Aorta (tissue), 5 donors: Measurements from ENCODE around the gene NTNG2. TPM values are rescaled to one million over a fixed set of nuclear protein-coding genes. Genes with fewer than 3 reads are reported as not detected.

Experiments
- ATAC-seq: fragments of 200-7000 bp; cut with Tn5 transposase; one replicate; pipeline ENCODE4 v1.9.1; 2022; ENCODE audit warnings: moderate library complexity; ENCODE audit not compliant: low FRiP score
- DNase-seq, 2 donors: peaks; one replicate each; pipeline ENCODE4 v3.0.0-alpha.2; 2020
- H3K27ac ChIP-seq, 2 donors: one replicate each; pipeline ENCODE4 v1.5.1; 2013; ENCODE audit warnings: low read length in 2 of 2, mild to moderate bottlenecking in 2 of 2, moderate library complexity in 2 of 2, control low read depth in 1 of 2, inconsistent platforms in 1 of 2, low read depth in 1 of 2
- H3K27me3 ChIP-seq, 2 donors: one replicate each; pipeline ENCODE4 v1.6.1; 2013; ENCODE audit warnings: control low read depth in 1 of 2, low read length in 1 of 2, mild to moderate bottlenecking in 1 of 2, moderate library complexity in 1 of 2; ENCODE audit not compliant: insufficient read depth in 2 of 2, control insufficient read depth in 1 of 2
- H3K36me3 ChIP-seq, 2 donors: one replicate each; pipeline ENCODE4 v1.6.1; 2013; ENCODE audit warnings: control low read depth in 1 of 2, low read length in 1 of 2, mild to moderate bottlenecking in 1 of 2; ENCODE audit not compliant: insufficient read depth in 2 of 2, control insufficient read depth in 1 of 2
- H3K4me1 ChIP-seq, 2 donors: one replicate each; pipeline ENCODE4 v1.6.1; 2013; ENCODE audit warnings: low read length in 2 of 2, control low read depth in 1 of 2, mild to moderate bottlenecking in 1 of 2, moderate library complexity in 1 of 2; ENCODE audit not compliant: insufficient read depth in 2 of 2, control insufficient read depth in 1 of 2
- H3K4me3 ChIP-seq, 2 donors: one replicate each; pipeline ENCODE4 v1.5.1; 2013; ENCODE audit warnings: low read length in 2 of 2, control low read depth in 1 of 2, mild to moderate bottlenecking in 1 of 2
- H3K9me3 ChIP-seq: one replicate; pipeline ENCODE4 v1.6.1; 2013; ENCODE audit warnings: mild to moderate bottlenecking, low read length; ENCODE audit not compliant: control insufficient read depth
- WGBS, 2 donors: extraction: QIAGEN DNeasy Blood & Tissue Kit; methylation state at CpG; one replicate each; pipeline ENCODE4 v1.1.7; 2013; 5-methylcytosine and 5-hydroxymethylcytosine counted together
- intact Hi-C, 2 donors: fragments of 100-400 bp; cut with DNase I; formaldehyde crosslinking; loops; one replicate each; pipeline versions ENCODE4 v1.14.2 to v1.15.0; 2022
- polyA plus RNA-seq, 2 donors: library from polyadenylated mRNA; stranded (reverse); fragments of 200-250 nt; gene quantifications; one replicate each; pipeline ENCODE4 v1.2.3, GENCODE V29; 2013
- total RNA-seq, 2 donors: library from RNA; stranded (reverse); fragmentation: NEBNext Ultra II Directional; extraction: Animal tissue kit (Norgen Biotek cat#: 25700); gene quantifications; one replicate each; pipeline ENCODE4 v1.2.1, GENCODE V29; 2021
- donor health status: healthy with polysubstance abuse.
- donor health status: Bipolar disorder and iron deficiency.
- donor health status: DM: no; HTN: no; CAD: no.
- donor health status: DM: no; HTN: no; CAD: no.
- donor health status: DM: yes; HTN: yes; CAD: no.

The NTNG2 gene
- total and polyA plus RNA-seq, 4 donors = 0.25 to 5.3 (median 1.1) TPM

DNA sequence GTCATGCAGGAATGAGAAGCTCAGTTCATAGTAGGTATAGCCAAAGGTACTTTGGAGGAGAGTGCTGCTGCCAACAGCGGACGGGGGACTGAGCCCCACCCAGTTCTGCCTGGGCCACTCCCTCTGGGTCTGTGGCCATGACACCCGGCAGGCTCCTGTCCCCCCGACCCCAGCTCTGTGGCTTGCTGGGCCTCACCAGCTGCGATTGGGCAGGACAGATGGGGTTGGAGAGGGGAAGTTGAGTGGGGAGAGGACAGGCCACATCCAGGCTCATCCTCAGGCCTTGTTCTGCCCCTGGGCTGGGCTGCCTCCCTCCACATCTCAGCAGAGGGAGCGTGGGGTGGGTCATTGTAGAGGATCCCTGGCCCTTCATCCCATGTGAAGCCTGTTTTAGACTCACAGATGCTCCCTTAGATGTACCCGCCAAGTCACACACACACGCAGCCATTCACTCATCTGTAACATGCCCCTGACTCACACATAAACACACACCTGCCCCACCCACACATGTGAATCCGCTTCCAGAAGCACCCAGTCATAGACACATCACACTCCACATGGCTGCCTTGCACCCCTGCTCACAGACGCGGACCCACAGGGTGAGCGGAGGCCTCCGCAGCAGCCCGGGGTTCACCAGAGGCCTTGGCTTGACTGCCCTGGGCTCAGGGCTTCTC is 48.8 kb downstream of the NTNG2 start:
- DNase-seq = no peak
- Histone ChIP-seq H3K27ac (no peak overlapping the region), H3K9me3 (no peaks in the 10 kb centered on the region), H3K4me1 (no peaks in the 10 kb centered on the region), H3K27me3 (no peaks in the 10 kb centered on the region), H3K36me3 (no peaks in the 10 kb centered on the region), H3K4me3 (no peak overlapping the region)
- 82 to 88% methylated on average over 14 of the region's 14 CpGs for WGBS, 2 donors
- intact Hi-C loops = no loop called here
- no peak for ATAC-seq

DNA sequence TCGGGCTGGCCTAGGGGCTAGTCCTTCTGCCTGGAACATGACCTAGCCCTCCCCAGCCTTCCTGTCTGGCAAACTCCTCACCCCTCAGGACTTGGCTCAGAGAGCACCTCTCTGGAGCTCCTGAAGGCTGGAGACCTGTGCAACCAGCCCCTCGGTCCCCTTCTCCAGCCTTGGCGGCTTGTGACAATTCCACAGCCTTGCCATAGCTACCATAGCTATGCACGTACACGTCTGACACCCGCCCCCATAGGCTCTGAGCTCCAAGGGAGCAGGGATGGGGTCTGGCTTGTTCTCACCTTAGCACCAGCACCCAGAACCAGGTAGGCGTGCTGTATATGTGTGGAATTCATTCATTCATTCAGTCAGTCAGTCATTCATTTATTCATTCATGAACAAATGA is 49.7 kb downstream of the NTNG2 start:
- Histone ChIP-seq H3K9me3 (no peaks in the 10 kb centered on the region), H3K27me3 (no peaks in the 10 kb centered on the region), H3K36me3 (no peaks in the 10 kb centered on the region), H3K4me3 (no peak overlapping the region), H3K27ac (no peak overlapping the region), H3K4me1 (no peaks in the 10 kb centered on the region)
- no peak for DNase-seq
- ATAC-seq = no peak
- intact Hi-C loops = no loop called here
- 90% methylated on average over 7 of the region's 7 CpGs for WGBS, 2 donors

DNA sequence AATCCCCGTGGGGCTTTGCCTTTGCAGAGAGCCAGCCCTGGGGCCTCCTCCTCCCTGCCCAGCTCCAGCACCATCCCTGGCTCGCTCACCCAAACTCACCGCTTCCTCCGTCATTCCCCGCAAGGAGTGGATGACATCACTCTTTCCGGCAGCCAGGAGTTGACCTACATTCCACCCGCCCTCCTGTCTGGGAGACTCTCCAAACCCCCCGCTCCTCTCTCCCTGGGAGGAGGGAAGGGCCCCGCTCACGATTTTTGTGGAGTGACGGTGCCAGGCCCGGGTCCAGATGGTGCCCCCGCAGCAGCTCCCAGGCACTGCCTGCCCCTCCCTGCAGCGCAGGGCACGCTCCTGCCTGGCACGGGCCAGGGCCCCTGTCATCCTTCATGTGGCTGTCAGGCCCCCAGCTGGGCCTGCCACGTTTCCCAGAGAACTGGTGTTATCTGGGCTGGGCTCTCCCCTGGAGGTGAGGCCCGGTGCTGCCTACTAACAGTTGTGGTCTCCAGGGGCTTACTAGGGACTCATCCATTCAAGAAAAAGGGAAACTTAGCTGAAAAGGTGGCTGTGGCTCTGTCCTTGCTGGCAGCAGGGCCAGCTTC is 52.3 kb downstream of the NTNG2 start:
- Histone ChIP-seq H3K4me1 (no peaks in the 10 kb centered on the region), H3K27me3 (no peaks in the 10 kb centered on the region), H3K27ac (no peak overlapping the region), H3K4me3 (no peak overlapping the region), H3K36me3 (no peaks in the 10 kb centered on the region), H3K9me3 (no peaks in the 10 kb centered on the region)
- DNase-seq (peak; percentile 84 to 91), ATAC-seq (peak; percentile 82)
- WGBS, 2 donors = 1 to 4% methylated on average over 18 of the region's 18 CpGs
- intact Hi-C loops = no loop called here

DNA sequence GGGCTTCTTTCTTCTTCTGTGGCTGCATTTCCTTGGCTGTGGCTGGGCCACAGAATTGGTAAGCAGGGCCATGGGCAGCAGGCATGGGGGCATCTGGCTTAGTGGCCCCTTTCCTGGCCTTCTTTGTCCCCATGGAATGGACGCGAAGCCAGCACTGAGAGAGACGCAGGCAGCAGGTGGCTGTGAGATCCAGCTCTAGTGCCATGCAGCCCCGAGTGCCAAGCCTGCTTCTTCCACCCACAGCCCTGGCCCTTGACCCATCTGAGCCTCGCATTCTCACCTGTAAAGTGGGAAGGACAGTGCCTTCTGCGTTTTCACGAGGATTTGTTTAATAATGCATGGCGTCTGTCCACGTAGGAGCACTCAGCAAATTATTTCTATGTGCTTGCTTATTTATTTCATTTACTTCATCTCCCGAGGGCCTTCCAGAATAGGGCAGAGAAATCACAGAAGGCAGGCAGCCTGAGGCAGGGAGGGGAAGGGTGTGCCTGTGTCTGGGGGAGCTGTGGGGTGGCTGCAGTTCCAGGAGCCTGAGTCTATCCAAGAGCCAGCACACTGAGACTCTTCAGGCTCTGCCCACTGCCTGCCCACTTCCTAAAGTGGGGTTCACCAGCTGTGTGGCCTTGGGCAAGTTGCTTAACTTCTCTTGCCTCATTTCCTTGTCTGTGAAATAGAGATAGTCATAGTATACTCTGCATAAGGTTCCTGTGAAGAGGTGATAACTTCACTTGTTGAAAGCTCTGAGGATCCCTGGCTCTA is 55.2 kb downstream of the NTNG2 start:
- Histone ChIP-seq H3K27me3 (no peaks in the 10 kb centered on the region), H3K9me3 (no peaks in the 10 kb centered on the region), H3K27ac (no peak overlapping the region), H3K36me3 (no peaks in the 10 kb centered on the region), H3K4me1 (no peaks in the 10 kb centered on the region), H3K4me3 (no peak overlapping the region)
- DNase-seq = no peak
- intact Hi-C loops = no loop called here
- WGBS, 2 donors = 75 to 80% methylated on average over 10 of the region's 10 CpGs
- ATAC-seq = no peak

DNA sequence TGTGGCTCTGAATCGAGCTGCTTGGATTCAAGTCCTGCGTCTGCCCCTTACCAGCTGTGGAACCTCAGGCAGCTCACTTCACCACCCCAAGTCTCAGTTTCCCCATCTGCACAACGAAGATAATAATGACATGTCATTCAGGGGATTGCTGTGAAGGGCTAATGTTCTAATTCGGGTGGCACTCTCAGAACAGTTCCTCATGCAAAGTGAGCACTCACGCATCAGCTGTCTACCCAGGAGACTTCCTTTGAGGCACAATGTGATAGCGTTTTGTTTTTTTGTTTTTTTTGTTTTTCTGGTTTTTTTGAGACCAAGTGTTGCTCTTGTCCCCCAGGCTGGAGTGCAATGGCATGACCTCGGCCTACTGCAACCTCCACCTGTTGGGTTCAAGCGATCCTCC is 56.4 kb downstream of the NTNG2 start:
- intact Hi-C loops = no loop called here
- Histone ChIP-seq H3K4me1 (no peaks in the 10 kb centered on the region), H3K4me3 (no peak overlapping the region), H3K27ac (no peak overlapping the region), H3K36me3 (no peaks in the 10 kb centered on the region), H3K27me3 (no peaks in the 10 kb centered on the region), H3K9me3 (no peaks in the 10 kb centered on the region)
- ATAC-seq (no peak), DNase-seq (no peak)
- 88 to 89% methylated on average over 8 of the region's 8 CpGs for WGBS, 2 donors

DNA sequence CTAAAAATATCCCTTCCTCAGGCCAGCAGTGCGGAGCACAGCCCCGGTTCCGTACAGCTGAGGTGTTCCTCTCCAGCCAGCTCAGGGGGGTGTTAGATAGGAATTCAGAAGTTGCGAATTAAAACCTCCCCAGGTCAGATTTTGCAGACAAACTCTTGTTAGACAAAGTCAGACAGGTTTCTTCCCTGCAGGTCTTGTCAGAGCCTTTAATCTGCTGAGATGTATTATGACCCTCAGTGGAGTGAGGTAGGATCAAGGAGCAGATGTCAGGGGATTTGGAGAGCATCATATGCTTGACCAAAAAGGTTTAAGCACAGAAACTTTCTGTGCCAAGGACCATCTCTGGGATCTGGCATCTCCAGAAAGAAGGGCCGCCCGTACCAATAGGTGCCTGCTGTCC is 60.1 kb downstream of the NTNG2 start:
- Histone ChIP-seq H3K36me3 (no peaks in the 10 kb centered on the region), H3K27me3 (no peaks in the 10 kb centered on the region), H3K4me3 (no peak overlapping the region), H3K4me1 (no peaks in the 10 kb centered on the region), H3K9me3 (no peaks in the 10 kb centered on the region), H3K27ac (no peak overlapping the region)
- DNase-seq (no peak), ATAC-seq (no peak)
- intact Hi-C loops = no loop called here
- 62 to 67% methylated on average over 6 of the region's 6 CpGs for WGBS, 2 donors

DNA sequence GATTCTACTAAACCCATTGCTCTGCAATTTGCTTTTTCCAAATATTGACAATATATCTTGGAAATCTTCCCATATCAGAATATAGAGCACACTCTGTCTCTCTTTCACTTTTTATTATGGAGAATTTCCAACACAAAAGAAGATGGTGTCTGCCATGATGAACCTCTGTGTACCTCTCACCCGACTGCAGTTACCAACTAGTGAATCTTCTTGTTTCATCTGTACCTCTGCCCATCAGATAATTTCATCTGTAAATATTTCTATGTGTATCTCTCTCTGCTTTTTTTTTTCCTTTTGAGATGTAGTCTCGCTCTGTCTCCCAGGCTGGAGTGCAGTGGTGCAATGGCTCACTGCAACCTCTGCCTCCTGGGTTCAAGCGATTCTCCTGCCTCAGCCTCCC is 62.8 kb downstream of the NTNG2 start:
- H3K9me3 ChIP-seq = no peaks in the 10 kb centered on the region
- ATAC-seq = no peak
- no peak overlapping the region for H3K4me3 ChIP-seq
- no peak for DNase-seq
- no peaks in the 10 kb centered on the region for H3K27me3 ChIP-seq
- no peaks in the 10 kb centered on the region for H3K4me1 ChIP-seq
- H3K27ac ChIP-seq = no peak overlapping the region
- H3K36me3 ChIP-seq = no peaks in the 10 kb centered on the region
- intact Hi-C loops = no loop called here
- WGBS, 2 donors = 87 to 88% methylated on average over 3 of the region's 3 CpGs

DNA sequence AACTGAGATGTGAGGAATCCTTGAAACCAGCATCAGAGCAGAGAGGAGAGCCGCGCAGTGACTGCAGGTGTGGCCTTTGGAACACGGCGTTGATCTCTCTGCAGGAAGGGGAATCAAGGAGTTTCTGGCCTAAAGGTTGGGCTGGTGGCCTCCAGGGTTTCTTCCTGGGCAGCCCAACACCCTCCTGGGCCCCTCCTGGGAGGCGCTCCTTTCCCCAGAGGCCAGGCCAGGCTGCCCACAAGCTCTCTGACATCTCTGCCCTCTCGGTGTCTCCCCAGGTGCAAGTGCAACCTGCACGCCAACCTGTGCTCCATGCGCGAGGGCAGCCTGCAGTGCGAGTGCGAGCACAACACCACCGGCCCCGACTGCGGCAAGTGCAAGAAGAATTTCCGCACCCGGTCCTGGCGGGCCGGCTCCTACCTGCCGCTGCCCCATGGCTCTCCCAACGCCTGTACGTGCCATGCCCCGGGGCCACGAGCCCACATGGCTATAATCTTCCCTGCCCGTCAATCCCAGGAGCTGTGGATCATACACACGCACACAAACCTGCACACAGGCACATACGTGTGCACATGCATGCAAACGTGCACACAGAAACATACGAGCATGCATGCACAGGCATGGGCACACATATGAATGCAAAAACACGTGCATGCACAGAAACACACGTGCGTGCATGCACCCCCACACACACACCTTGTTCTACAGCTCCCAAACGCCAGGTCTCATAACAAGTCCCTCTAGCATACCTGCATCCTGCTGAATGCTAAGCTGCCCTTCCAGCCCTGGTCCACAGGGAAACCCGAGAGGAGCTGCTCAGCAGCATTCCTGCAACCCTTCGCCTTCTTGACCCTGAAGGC is 64.9 kb downstream of the NTNG2 start:
- Histone ChIP-seq H3K9me3 (no peaks in the 10 kb centered on the region), H3K36me3 (no peaks in the 10 kb centered on the region), H3K4me1 (no peaks in the 10 kb centered on the region), H3K27ac (no peak overlapping the region), H3K4me3 (no peak overlapping the region), H3K27me3 (no peaks in the 10 kb centered on the region)
- intact Hi-C loops = no loop called here
- no peak for DNase-seq
- no peak for ATAC-seq
- WGBS, 2 donors = 83 to 84% methylated on average over 34 of the region's 34 CpGs
